Endothelial cell of umbilical vein (primary cell): ENCODE measurements around the gene NT5DC2. TPM values are rescaled to one million over a fixed set of nuclear protein-coding genes. Genes with fewer than 3 reads are reported as not detected.
A peak's percentile ranks its signal among the peaks of the same experiment; 100 is the strongest.

Source experiments
- BruUV-seq: library from RNA; stranded (reverse); fragments of 400-500 nt; replicated peaks from 2 replicates; lab custom pipeline; 2021; lab: Mats Ljungman, UMichigan
- CTCF ChIA-PET: fragments of 300-600, 350-600 bp; sonication (Branson Sonifier 250); formaldehyde crosslinking; loops from one replicate; lab custom pipeline; 2021; ENCODE audit warnings: antibody characterized with exemption, inconsistent platforms; lab: Charles Lee
- POLR2A ChIA-PET: fragments of 300-600, 350-600 bp; sonication (Branson Sonifier 250); formaldehyde crosslinking; loops from one replicate; lab custom pipeline; 2021; ENCODE audit warnings: antibody characterized with exemption, inconsistent platforms; lab: Charles Lee
- DNase-seq: peaks from one replicate; pipeline ENCODE4 v3.0.0-alpha.2; 2011; ENCODE audit warnings: low read depth, low spot score
- FAIRE-seq: peaks from 2 replicates; lab custom pipeline; 2011; peaks lifted over from hg19 to GRCh38; lab: Jason Lieb, UNC
- H2AFZ ChIP-seq: 2 replicates; pipeline ENCODE4 v1.6.0; 2012; ENCODE audit warnings: low read depth, low read length, control low read depth, inconsistent platforms
- H3K27ac ChIP-seq: 2 replicates; pipeline ENCODE4 v1.5.1; 2011; ENCODE audit warnings: low read depth, mild to moderate bottlenecking, control low read depth, low read length, moderate library complexity; ENCODE audit not compliant: insufficient read depth
- H3K27me3 ChIP-seq, 2 experiments: 2 replicates each; pipeline versions ENCODE4 v1.6.0 to v1.6.1; 2011; ENCODE audit warnings: low read length in 2 of 2, mixed read lengths in 1 of 2; ENCODE audit not compliant: control insufficient read depth in 2 of 2, insufficient read depth in 2 of 2
- H3K36me3 ChIP-seq, 2 experiments: 2 replicates in 1 of 2; 3 replicates in 1 of 2; pipeline ENCODE4 v1.5.1; 2011; ENCODE audit warnings: low read length in 2 of 2, mild to moderate bottlenecking in 1 of 2, moderate library complexity in 1 of 2; ENCODE audit not compliant: control insufficient read depth in 2 of 2, insufficient read depth in 2 of 2; ENCODE audit errors: extremely low read depth in 1 of 2
- H3K4me1 ChIP-seq: 3 replicates; pipeline ENCODE4 v1.5.1; 2011; ENCODE audit warnings: mild to moderate bottlenecking, low read length; ENCODE audit not compliant: control insufficient read depth, insufficient read depth; ENCODE audit errors: extremely low read depth
- H3K4me2 ChIP-seq: 2 replicates; pipeline ENCODE4 v1.6.1; 2011; ENCODE audit warnings: low read length, control low read depth, mixed read lengths; ENCODE audit not compliant: insufficient read depth
- H3K4me3 ChIP-seq, 3 experiments: fragments of 200-600 bp in 1 of 3; sonication (generic), shearing (Covaris generic) in 1 of 3; replicated peaks in 1 of 3; 2 replicates each; pipeline ENCODE4 v1.5.1; 2011 to 2016; ENCODE audit warnings: control low read depth in 3 of 3, low read length in 3 of 3, mild to moderate bottlenecking in 2 of 3, inconsistent platforms in 1 of 3, low read depth in 1 of 3, moderate library complexity in 1 of 3; ENCODE audit not compliant: insufficient read depth in 1 of 3
- H3K79me2 ChIP-seq: 2 replicates; pipeline ENCODE4 v1.6.0; 2012; ENCODE audit warnings: low read length, inconsistent platforms; ENCODE audit not compliant: control insufficient read depth, insufficient read depth
- H3K9ac ChIP-seq: replicated peaks from 2 replicates; pipeline ENCODE3; 2011; ENCODE audit warnings: low read length, control low read depth; ENCODE audit not compliant: insufficient read depth; ENCODE audit errors: extremely low read depth
- H3K9me1 ChIP-seq: replicated peaks from 3 replicates; pipeline ENCODE4 v1.6.0; 2011; ENCODE audit warnings: mild to moderate bottlenecking, low read length; ENCODE audit not compliant: control insufficient read depth, insufficient read depth; ENCODE audit errors: extremely low read depth
- H3K9me3 ChIP-seq: replicated peaks from 2 replicates; pipeline ENCODE4 v1.5.1; 2012; ENCODE audit warnings: low read length, inconsistent platforms; ENCODE audit not compliant: control insufficient read depth, insufficient read depth
- H4K20me1 ChIP-seq: replicated peaks from 2 replicates; pipeline ENCODE3; 2011; ENCODE audit warnings: mild to moderate bottlenecking, low read length; ENCODE audit not compliant: control insufficient read depth, insufficient read depth; ENCODE audit errors: extremely low read depth
- CTCF ChIP-seq, 2 donors: IDR thresholded peaks; 1 replicate in 1 of 2; 2 replicates in 1 of 2; pipeline ENCODE4 v1.5.1; 2011; ENCODE audit warnings: low read length in 2 of 2, mild to moderate bottlenecking in 2 of 2, moderate library complexity in 2 of 2, control low read depth in 1 of 2, inconsistent platforms in 1 of 2, low read depth in 1 of 2; ENCODE audit not compliant: insufficient read depth in 1 of 2; ENCODE audit errors: extremely low read depth in 1 of 2
- EZH2 ChIP-seq: IDR thresholded peaks from 2 replicates; pipeline ENCODE4 v1.6.1; 2012; ENCODE audit warnings: borderline replicate concordance, low read depth, mild to moderate bottlenecking, moderate library complexity, low read length, inconsistent platforms; ENCODE audit not compliant: severe bottlenecking
- FOS ChIP-seq: IDR thresholded peaks from 2 replicates; pipeline ENCODE4 v1.6.1; 2011; ENCODE audit warnings: mild to moderate bottlenecking, low read length, moderate library complexity, borderline replicate concordance; ENCODE audit not compliant: insufficient read depth
- GATA2 ChIP-seq: IDR thresholded peaks from 2 replicates; pipeline ENCODE4 v1.7.0; 2011; ENCODE audit warnings: low read depth, mild to moderate bottlenecking, moderate library complexity, mixed read lengths, low read length; ENCODE audit not compliant: insufficient read length, insufficient read depth
- JUN ChIP-seq: IDR thresholded peaks from 2 replicates; pipeline ENCODE4 v1.6.1; 2011; ENCODE audit warnings: borderline replicate concordance, low read depth; ENCODE audit not compliant: insufficient read length, insufficient read depth
- MAX ChIP-seq: IDR thresholded peaks from 2 replicates; pipeline ENCODE4 v1.6.1; 2011; ENCODE audit not compliant: insufficient read depth, insufficient read length
- MYC ChIP-seq: IDR thresholded peaks from one replicate; pipeline ENCODE4 v1.6.1; 2011; ENCODE audit warnings: mild to moderate bottlenecking, low read depth, low read length
- POLR2A ChIP-seq: IDR thresholded peaks from 2 replicates; pipeline ENCODE4 v1.6.1; 2012; ENCODE audit warnings: low read depth, mild to moderate bottlenecking, control low read depth, low read length
- POLR2AphosphoS5 ChIP-seq: IDR thresholded peaks from 2 replicates; pipeline ENCODE4 v1.6.1; 2012; ENCODE audit warnings: low read depth, mild to moderate bottlenecking, control low read depth, low read length, moderate library complexity; ENCODE audit not compliant: insufficient read depth
- dilution Hi-C: fragments of 300-500 bp; cut with MboI; formaldehyde crosslinking; loops from one replicate; pipeline ENCODE4 v1.15.0; 2019; ENCODE audit warnings: low sequenced_read_pairs; ENCODE audit not compliant: extremely low pct_ligation_motif_present
- intact Hi-C: fragments of 100-400 bp; cut with micrococcal nuclease; formaldehyde crosslinking; loops from one replicate; pipeline ENCODE4 v1.10.0; 2022
- polyA plus RNA-seq, 4 experiments: library from polyadenylated mRNA; depleted of rRNA in 3 of 4; stranded (reverse) in 3 of 4; unstranded in 1 of 4; fragments of >200 nt; gene quantifications; 2 replicates each; pipeline versions ENCODE4 v1.2.1 to v1.2.3, GENCODE V29; 2011 to 2012; ENCODE audit warnings: missing spikeins in 1 of 4
- total RNA-seq: library from RNA; stranded (reverse); gene quantifications from 2 replicates; pipeline ENCODE4 v1.2.3, GENCODE V29; 2021

Gene NT5DC2
- total and polyA plus RNA-seq, 2 donors (not counting 3 experiments of a cell fraction or from before 2014, with no cell fraction given) = 298 to 402 TPM

- H3K9me3 ChIP-seq = no peaks in the 10 kb centered on the region
- H3K9ac ChIP-seq = peak overlapping the region; percentile 80
- H2AFZ ChIP-seq = no peak overlapping the region
- no TSS peak for BruUV-seq
- no peak for TF ChIP-seq EZH2
- no peak for TF ChIP-seq FOS
- TF ChIP-seq POLR2A = no peak
- TF ChIP-seq CTCF (IDR thresholded peaks at IDR 0.05; ENCODE audit: extremely low read depth in 1 of 2, insufficient read depth in 1 of 2, low read depth in 1 of 2, low read length in 2 of 2) = no peak
- TF ChIP-seq JUN = no peak
- TF ChIP-seq GATA2 = no peak
- no peak for TF ChIP-seq MAX
- no peak for TF ChIP-seq MYC
- no peak for TF ChIP-seq POLR2AphosphoS5
- dilution Hi-C loops (no loop called here), intact Hi-C loops (no loop called here)
- no peak overlapping the region for H3K27ac ChIP-seq
- H3K27me3 ChIP-seq = no peaks in the 10 kb centered on the region
- H3K36me3 ChIP-seq = peaks cover 0 to 4% of the 10 kb centered on the region in 2 experiments
- peaks cover 36% of the 10 kb centered on the region for H3K79me2 ChIP-seq
- ChIA-PET CTCF (no interaction called here), POLR2A (interaction anchor here (0.6 kb wide), 1 partner anchor 44 kb away, joined by 4 read pairs; no protein-coding TSS in a partner anchor)
- FAIRE-seq (no peak), DNase-seq (no peak)
- peak overlapping the region; percentile 69 for H3K4me2 ChIP-seq
- peaks cover 35% of the 10 kb centered on the region for H3K4me1 ChIP-seq
- no peaks in the 10 kb centered on the region for H3K9me1 ChIP-seq
- peak overlapping the region; percentile 37 to 74 (median 48) for H3K4me3 ChIP-seq
- no peaks in the 10 kb centered on the region for H4K20me1 ChIP-seq
Measured at GRCh38 chr3:52537726-52538421, 4.2 kb upstream of the NT5DC2 start.
